HG02588 (cell line): ENCODE data around the gene PTPRCAP.

Experiments used
- ATAC-seq: cut with Tn5 transposase; IDR thresholded peaks from one replicate; pipeline ENCODE4 v1.9.1; 2021; ENCODE audit warnings: mild to moderate bottlenecking, moderate library complexity; ENCODE audit not compliant: unreplicated experiment

The PTPRCAP gene

GRCh38 chr11:67398661-67399563 lies 38.6 kb downstream of the PTPRCAP start:
- no peak for ATAC-seq

- no peak for ATAC-seq
These were observed 39.4 kb downstream of the PTPRCAP start for GRCh38 chr11:67397986-67398660.

DNA sequence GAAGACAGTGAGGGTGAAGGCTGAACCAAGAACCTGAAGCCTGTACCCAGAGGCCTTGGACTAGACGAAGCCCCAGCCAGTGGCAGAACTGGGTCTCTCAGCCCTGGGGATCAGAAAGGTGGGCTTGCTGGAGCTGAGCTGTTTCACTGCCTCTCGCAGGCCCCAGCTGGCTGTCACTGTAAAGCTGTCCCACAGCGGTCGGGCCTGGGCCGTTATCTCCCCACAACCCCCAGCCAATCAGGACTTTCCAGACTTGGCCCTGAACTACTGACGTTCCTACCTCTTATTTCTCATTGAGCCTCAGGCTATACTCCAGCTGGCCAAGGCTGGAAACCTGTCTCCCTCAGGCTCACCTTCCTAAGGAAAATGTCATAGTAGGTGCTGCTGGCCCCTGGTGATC lies 39.9 kb downstream of the PTPRCAP start:
- ATAC-seq = no peak

- no peak for ATAC-seq
These were observed 40.7 kb downstream of the PTPRCAP start for GRCh38 chr11:67396587-67397389.

DNA sequence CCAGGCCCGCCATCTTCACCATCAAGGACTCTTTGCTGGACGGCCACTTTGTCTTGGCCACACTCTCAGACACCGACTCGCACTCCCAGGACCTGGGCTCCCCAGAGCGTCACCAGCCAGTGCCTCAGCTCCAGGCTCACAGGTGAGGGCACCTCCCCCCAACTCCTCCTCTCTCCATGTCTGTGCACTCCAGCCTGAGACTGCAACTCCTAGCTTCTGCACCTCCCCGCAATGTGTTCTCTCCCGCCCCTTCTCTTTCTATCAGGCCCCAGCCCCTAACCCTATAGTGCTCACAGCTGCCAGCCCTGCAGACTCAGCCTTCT lies 41.3 kb downstream of the PTPRCAP start:
- ATAC-seq = no peak

DNA sequence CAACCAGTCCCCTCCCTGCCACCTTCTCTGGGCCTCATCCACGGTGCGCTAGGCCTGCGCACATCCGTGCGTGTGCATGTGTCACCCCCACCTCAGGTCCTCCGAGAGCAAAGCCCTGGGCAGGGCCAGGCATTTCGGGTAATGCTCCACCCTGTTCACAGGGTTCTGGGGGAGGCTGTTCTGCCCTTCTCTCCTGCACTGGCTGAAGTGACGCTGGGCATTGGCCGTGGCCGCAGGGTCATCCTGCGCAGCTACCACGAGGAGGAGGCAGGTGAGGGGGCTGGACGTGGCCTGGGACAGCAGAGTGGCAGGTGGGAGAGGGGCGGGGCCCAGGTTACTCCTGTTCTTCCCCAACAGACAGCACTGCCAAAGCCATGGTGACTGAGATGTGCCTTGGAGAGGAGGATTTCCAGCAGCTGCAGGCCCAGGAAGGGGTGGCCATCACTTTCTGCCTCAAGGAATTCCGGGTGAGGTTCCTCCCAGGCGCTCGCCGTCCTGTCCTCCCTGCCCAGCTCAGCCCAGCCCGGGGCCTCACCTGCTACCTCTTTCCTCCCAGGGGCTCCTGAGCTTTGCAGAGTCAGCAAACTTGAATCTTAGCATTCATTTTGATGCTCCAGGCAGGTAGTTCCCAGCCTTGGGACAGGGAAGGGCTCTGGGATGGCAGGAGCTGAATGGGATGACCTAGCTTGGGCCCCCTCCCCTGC lies 41.8 kb downstream of the PTPRCAP start:
- ATAC-seq = no peak

DNA sequence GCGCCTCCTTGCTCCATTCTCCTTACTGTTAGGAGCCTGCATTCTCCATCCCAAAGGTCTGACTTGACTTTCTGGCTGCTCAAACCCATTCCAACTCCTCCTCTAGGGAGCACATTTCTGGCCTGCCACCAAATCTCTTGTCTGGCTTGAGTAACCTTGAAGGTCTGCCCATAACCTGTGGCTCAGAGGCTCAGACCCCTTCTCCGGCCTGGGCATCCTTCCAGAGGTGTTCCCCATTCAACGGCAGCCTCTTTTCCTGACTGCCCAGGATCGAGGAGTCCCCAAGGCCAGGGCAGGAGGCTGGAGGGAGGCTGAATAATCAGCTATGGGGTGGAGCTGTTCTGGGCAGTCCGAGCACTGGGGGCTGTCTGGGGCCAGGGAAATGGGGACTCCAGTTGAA lies 43.5 kb downstream of the PTPRCAP start:
- no peak for ATAC-seq

DNA sequence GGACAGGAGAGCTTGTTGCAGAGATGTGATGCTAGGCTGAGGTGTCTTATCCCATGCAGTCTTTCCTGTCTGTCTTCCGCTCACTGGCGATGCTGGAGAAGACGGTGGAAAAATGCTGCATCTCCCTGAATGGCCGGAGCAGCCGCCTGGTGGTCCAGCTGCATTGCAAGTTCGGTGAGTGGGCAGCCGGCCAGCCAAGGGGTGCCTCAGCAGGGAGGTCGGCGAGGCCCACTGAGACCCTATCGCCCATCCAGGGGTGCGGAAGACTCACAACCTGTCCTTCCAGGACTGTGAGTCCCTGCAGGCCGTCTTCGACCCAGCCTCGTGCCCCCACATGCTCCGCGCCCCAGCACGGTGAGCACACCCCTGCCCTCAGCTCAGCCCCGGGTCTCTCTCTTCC lies 44.0 kb downstream of the PTPRCAP start:
- no peak for ATAC-seq

- ATAC-seq = no peak
These were observed 45.2 kb downstream of the PTPRCAP start for GRCh38 chr11:67392183-67392715.

GRCh38 chr11:67391304-67392182 lies 45.9 kb downstream of the PTPRCAP start, which contains the start of gene RAD9A:
Gene RAD9A, plus strand, starts transcription at chr11:67391986. Its CDS starts 59 bp downstream, at chr11:67392045.
- peak; percentile 58 for ATAC-seq

DNA sequence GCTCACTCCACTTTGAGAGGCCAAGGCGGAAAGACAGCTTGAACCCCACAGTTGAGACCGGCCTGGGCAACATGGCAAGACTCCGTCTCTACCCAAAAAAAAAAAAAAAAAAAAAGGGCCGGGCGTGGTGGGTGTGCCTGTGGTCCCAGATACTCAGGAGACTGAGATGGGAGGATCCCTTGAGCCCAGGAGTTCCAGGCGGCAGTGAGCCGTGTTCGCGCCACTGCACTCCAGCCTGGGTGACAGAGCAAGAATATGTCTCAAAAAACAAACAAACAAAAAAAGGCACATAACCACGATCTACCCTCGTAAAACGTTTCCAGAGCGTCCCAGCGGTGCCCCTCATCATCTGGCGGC lies 46.6 kb downstream of the PTPRCAP start:
- no peak for ATAC-seq

- ATAC-seq = no peak
These were observed 48.0 kb downstream of the PTPRCAP start for GRCh38 chr11:67389477-67389876.

DNA sequence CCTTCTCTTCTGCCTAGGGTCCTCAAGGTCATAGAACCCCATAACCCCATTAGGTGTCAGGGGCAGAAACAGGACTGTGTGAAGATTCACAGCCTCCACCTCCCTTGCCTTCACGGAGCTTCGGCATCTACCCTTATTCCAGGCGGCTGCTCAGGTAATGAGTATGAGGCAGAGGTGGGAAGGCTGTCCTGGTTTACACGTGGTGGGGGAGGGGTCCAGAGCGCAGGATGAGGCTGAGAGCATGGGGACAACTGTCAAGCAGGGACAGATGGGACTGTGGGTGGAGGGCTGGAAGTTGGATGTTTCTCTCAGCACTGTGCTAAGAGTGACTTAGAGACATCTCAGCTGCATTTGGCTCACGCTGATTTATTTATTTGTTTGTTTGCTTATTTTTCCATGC lies 50.0 kb downstream of the PTPRCAP start:
- ATAC-seq = no peak

DNA sequence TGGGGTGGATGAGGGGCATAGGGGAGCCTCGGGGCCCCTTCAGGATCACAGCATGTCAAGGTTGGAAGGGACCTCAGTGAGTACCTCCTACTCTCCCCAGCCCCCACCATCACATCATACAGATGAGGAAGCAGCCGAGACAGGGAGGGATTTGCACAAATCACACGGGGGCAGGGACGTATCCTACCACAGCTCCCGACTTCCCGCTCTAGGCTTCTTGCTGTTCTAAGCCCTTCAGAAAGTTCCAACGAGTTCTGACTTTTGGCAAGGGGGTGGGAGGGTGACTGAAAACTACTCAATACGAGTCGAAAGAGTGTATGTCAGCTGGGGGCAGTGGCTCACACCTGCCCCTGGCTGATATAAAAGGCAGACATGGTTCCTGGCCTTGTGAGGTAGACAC lies 50.4 kb downstream of the PTPRCAP start:
- ATAC-seq = no peak
